ENCODE measurements around the gene EMP1. TPM values are rescaled to one million over a fixed set of nuclear protein-coding genes. Genes with fewer than 3 reads are reported as not detected.

Gene EMP1
- total RNA-seq, 4 donors from 2014 or later = 33.5 to 111 (median 73.6) TPM

DNA sequence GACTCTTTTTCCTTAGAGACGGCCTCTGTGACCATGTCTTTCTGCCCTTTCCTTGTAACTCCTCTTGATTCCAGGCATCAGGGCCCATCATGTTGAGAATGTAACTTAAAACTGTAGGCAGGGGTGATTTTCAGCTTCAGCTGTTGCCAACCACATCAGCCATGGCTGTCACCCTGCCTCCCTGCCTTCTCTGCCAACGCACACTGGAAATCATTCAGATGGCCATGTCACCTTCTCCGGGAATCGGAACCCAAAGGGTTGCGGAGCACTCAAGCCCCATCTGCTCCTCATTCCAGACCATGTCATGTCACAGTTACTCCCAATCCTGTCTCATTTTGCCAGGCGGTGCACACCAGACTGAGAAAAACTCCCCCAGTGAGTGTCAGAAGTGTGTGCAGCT lies 72.1 kb downstream of the EMP1 start:
- ATAC-seq (no peak), DNase-seq (no peak)
- no peaks in the 10 kb centered on the region for H3K27me3 ChIP-seq
- TF ChIP-seq, protein P1, sequence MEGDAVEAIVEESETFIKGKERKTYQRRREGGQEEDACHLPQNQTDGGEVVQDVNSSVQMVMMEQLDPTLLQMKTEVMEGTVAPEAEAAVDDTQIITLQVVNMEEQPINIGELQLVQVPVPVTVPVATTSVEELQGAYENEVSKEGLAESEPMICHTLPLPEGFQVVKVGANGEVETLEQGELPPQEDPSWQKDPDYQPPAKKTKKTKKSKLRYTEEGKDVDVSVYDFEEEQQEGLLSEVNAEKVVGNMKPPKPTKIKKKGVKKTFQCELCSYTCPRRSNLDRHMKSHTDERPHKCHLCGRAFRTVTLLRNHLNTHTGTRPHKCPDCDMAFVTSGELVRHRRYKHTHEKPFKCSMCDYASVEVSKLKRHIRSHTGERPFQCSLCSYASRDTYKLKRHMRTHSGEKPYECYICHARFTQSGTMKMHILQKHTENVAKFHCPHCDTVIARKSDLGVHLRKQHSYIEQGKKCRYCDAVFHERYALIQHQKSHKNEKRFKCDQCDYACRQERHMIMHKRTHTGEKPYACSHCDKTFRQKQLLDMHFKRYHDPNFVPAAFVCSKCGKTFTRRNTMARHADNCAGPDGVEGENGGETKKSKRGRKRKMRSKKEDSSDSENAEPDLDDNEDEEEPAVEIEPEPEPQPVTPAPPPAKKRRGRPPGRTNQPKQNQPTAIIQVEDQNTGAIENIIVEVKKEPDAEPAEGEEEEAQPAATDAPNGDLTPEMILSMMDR (IDR thresholded peaks at IDR 0.05 in 4 of 5, conservative IDR thresholded peaks at IDR 0.05 in 1 of 5) = no peak
- TF ChIP-seq POLR2A (IDR thresholded peaks at IDR 0.05) = no peak
- in situ Hi-C loops (cut with MboI; ENCODE audit: low sequenced_read_pairs in 4 of 4) = loop anchor here in 1 of 4 donors (25.0 kb wide), 1 partner anchor 894 kb away; no protein-coding TSS in a partner anchor
- no peak overlapping the region for H3K27ac ChIP-seq
- H3K36me3 ChIP-seq = no peaks in the 10 kb centered on the region
- H3K9me3 ChIP-seq = no peaks in the 10 kb centered on the region
- no peaks in the 10 kb centered on the region for H3K4me1 ChIP-seq
- intact Hi-C loops (cut with DNase I; ENCODE audit: low total_unique reads) = no loop called here
- no peak overlapping the region for H3K4me3 ChIP-seq

Other genes with a start within 250 kb of the EMP1 start
- not detected for gene GPRC5D, start 244.6 kb upstream of the EMP1 start, total RNA-seq
- 10 to 100 TPM in 2 of 4 donors, 1 to 10 TPM in 2; 3.8 to 15.8 (median 9.9) TPM for gene HEBP1, start 196.5 kb upstream of the EMP1 start, total RNA-seq
- gene FAM234B, start 152.3 kb upstream of the EMP1 start, total RNA-seq = 1 to 10 TPM; 1.8 to 3.5 (median 2.5) TPM
- not detected for gene GSG1, start 93.1 kb upstream of the EMP1 start, total RNA-seq